Activated gamma-delta T cell (primary cell): Measurements from ENCODE around the gene AHRR.
"Not testable (repeated sequence)": the region's sequence is repeated elsewhere in the genome, so short reads cannot be mapped to it uniquely, and the experiment has no call there.

ENCODE experiments used
- DNase-seq: peaks from one replicate; lab custom pipeline; 2025; lab: John Stamatoyannopoulos, UW

The AHRR gene

DNA sequence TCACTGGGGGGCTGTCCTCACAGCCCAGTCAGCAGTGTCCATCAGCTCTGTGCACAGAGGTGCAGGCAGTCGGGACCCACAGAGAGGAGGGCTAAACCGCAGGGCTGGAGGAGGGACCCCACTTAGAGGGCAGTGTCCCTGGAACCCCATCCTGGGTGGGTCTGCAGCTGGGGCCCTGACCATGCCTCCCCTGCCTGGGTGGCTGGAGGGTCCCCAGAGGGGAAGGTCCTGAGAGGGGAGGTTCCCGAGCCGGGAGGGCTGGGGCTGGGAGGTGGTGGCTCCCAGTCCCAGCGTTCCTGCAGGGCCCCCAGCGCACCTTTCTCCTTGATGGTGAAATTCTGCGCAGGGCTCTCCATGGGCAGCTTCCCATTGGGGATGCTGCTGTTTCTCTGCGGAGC is 154.2 kb downstream of the AHRR start:
- DNase-seq = no peak

DNA sequence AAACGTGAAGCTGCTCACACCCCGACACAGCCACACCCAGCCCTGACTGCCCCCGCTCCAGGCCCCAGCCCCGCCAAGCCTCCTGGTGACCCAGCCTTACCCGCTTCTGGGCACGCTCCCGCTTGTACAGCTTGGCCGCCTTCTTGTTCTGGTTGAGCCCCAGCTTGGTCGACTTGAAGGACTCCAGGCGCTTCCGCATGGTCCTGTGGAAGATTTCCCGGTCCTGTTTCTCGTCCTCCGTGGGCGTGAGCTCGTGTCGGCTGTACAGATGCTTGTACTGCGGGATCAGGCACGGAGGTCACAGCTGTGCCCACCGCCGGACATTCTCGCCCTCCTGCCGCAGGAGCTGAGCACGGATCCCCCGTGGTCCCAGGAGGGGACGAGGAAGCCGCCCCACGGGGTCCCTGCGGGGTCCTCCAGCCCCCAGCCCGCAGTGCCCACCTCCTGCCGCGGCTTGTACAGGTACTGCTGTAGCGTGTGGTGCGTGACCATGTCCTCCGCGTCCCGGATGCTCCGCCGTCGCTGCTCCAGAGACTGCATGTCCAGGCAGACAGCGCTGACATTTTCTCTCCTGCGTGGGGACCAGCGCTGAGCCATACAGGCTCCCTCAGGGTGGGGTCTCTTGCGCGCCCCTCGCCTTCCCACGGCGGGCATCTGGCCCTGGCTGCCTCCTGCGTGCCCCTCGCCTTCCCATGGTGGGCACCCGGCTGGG is 154.7 kb downstream of the AHRR start:
- DNase-seq = no peak

DNA sequence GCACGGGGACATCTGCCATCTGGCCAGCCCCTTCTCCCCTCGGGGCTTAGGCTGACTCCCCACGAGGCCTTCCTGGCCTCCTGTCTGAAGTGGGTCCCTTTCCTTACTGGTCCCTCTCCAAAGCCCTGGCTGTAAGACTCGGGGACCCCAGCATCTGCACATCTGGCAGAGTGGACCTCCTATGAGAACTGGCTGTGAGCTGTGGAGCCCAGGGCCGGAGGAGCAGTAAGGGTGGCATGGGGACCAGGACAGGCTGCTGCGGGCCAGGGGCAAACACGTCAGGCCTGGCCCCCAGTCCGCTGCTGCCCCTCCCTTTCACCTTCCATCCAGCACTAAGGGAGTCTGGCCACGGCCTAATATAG is 155.3 kb downstream of the AHRR start:
- DNase-seq = no peak

DNA sequence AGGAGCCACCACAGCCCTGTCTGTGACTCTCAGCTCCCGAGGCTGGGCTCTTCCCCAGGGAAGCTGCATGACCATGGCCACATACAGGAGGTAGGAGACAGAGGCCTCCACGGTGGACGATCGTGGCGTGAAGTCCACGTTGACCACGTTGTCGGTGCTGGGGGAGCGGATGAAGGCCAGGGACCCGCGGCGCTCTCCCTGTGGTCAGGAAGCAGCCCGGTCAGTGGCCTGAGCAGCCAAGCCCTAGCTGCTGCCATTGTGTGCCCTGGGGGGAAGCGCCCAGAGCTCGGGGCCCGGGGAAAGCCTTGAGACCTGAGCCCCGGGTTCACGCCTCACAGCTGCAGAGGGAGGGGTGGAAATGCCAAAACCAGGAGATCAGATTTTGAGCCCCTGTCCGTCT is 155.7 kb downstream of the AHRR start:
- DNase-seq = no peak

DNA sequence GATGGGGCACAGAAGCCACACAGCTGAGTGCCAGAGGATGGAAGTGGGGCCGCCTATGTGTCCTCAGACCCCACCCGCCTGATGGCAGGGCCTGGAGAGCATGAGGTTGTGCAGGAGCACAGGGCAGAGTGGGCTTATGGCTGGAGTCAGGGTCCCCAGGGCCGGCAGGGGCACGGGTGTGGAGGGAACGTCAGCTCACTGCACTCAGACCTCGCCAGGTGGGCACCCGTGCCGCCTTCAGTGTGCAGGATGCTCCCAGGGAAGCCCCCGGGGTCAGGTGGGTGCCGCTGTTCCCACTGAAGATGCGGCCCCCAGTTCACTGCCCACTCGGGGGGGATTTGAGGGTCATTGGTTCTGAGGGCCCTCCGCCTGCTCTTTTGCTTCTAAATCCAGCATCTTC is 156.4 kb downstream of the AHRR start:
- DNase-seq = no peak

DNA sequence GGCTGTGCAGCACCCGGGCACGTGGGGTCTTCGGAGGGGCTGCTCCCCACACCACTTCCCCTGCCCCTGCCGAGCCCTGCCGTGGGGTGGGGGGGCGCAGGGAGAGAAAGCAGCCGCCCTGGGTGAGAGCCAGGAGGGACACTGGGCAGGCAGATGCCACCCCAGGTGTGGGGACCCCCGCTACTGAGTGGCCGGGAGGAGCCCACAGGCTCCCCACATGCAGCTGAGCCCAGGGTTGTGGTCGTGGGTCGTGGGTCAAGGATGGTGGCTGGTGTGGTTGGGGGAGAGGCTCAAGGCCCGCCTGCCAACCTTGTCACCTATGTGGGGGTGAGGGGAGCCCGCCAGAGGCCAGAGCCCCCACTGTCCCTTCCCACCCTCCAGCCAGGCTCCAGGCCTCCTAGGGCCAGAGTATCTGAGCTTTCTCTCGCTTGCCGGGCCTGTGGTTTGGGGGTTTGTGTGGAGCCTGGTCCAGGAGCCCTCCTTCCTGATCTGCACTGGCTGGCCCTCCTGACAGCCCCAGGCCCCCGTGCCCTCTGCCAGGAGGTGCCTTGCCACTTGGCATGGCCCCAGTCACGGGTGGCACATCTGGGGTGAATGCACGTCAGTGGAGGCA is 157.0 kb downstream of the AHRR start:
- DNase-seq = no peak

DNA sequence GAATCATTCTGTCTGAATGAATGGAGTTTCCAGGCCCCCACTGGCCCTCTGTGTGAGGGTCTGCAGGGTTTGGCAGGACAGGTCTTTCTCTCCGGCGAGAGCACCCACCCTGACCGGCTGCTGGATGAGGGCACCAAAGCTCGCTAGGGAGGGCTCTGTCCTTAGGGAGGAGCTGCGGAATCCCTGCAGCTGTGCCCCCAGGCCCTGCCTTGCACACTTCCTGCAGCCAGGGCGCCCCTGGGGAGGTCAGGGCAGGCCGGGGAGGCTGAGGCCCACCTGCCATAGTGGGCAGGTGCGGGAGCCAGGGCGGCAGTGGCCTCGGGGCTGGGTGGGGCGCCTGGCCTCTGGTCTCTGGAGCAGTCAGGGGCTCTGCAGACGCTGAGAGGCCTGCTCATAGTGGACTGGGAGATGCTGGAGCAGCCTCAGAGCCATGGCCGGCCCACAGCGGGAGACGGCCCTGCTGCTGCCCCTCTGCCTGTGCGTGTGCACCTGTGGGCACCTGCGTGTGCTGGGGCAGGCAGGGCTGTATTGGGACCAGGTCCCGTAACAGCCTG is 157.5 kb downstream of the AHRR start:
- DNase-seq = no peak

DNA sequence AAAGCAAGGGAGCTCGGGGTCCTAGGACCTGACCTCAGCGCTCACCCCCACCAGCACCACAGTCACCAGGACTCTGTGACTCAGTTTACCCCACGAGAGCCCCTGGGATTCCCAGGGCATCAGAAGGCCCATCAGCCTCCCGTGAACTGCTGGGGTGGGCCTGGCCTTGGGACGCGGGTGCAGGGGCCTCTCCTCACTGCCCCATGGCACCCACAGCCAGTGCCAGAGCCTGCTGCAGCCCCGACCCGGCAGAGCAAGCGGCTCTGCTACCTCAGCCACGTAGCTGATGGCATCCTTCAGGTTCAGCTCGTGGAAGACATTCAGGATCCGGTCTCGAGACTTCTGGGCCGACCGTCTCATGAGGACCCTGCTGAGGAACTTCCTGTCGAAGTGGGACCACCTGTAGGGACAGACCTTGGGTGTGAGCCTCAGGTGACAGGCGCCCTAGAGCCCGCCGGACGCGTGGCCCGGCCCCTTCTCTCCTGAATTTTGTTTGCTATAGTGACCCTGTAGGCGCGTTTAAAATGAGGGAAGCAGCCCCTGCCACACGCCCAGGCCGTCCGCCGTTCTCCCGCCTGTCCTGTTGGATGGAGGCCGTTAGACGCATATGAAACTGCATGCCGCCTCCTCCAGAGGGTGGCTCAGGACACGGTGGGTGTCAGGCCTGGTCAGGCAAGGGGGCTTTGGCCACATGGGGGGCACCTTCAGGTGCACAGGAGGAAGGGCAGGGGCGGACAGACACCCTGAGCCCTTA is 158.2 kb downstream of the AHRR start:
- DNase-seq = no peak

DNA sequence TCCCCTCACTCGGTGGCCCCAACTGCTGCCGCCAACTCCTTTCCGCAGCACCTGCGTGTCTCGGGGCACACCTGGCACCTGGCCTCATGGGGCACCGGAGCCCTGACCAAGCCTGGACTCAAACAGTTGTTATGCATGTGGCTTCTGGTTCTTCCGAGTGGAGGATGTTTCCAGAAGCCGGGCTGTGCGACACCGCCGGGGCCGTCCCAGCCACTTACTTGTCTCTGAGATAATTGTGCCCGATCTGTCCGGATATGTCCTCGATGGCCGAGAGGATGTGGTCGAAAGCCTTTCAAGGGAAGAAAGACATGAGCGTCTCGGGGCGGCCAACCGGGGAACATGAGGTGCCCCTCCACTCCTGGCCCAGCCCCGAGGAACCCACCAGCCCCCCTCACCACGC is 159.8 kb downstream of the AHRR start:
- DNase-seq = no peak

DNA sequence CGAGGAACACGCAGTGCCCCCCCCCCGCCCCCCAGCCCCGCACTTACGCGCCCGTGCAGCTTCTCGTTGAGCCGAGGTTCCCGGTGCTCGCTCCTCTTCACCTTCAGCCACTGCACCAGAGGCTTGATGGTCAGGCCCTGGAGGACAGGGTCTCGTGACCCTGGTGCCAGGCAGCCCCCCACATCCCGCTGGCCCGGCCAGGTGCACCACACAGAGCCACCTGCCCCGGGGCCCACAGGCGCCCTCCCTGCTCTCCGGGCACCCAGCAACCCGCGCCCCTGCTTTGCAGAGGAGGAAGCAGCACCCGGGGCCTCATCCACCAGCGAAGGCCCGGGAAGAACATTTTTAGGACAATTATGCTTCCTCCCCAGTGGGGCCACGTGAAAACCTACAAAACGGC is 160.5 kb downstream of the AHRR start:
- no peak for DNase-seq

DNA sequence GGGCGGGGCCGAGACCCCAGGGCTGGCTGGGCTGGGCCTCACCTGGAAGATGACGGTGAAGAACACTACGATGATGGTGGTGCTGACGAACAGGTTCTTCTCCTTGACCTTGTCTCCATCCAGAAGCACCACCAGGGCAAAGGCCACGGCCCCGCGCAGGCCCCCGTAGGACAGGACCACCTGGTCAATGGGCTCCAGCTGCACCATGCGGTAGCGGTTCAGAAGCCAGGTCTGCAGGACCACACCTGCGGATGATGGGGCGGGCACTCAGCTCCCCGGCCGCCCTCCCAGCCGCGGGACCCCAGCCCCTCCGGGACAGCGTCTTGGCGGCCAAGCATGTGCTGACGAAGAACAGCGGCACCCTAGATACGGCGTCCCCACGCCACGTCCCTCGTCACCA is 161.0 kb downstream of the AHRR start:
- no peak for DNase-seq

DNA sequence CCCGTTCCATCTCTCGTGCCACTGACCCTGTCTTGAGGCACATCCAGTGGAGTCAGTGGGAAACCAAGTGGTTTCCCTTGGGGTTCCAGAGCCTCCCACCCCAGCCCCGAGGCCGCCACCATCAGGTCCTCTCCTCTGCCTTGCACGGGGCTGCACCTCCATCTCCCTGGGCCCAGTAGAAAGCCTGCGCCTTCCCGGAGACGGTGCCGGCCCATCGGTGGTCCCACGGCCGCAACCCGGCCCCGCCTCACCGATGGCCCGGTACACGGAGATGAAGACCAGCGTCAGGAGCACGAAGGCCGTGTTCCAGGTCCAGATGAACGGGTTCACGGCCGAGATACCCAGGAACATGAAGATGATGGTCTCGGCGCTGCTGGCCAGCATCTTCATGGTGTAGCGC is 161.5 kb downstream of the AHRR start:
- DNase-seq = no peak

DNA sequence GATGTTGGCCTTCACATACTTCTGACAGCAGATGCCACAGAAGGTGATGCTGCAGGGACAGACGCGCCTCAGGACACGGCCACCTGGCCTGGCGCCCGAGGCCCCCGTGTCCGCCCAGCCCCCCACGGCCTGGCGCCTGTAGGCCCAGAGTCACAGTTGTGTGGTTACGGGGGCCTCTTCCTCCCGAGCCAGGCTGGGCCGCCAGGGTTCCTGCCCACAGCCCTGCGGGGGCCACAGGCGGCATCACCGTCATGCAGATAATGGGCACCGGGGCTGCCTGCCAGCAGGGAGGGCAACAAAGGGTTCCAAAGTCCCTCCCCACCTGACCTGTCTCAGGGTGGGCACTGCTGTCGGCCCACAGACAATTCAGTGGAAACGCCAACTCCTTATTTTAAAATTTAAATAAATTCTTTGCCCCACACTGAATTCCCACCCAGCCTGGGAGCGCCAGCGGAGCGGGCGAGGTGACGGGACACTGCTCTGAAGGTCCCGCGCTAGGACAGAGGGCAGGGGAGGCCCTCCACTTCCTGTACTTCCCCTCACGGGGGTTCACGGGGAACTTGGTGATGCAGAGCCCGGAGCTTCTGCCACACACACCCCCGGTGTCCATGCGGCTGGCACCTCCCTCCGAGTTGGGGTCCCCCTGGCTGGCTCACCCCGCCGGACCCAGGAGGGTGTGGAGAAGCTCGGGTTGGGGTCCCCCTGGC is 162.1 kb downstream of the AHRR start:
- no peak for DNase-seq

DNA sequence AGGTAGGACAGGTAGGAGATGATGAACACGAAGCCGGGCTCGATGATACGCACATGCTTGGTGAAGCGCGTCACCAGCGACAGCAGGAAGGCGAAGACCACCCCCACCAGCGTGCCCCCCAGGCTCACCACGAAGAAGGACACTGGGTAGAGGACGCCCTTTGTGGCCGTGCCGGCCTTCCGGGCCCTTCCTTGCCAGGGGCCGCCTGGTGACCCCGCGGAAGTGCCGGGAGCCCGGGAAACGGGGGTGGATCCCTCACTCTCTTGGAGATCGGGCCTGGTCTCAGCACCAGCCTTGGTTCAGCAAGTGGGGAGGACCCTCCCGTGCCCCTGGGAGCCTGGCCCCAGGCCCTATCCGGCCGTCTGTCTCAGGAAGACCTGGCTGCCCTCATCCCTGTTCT is 163.0 kb downstream of the AHRR start:
- DNase-seq = no peak

DNA sequence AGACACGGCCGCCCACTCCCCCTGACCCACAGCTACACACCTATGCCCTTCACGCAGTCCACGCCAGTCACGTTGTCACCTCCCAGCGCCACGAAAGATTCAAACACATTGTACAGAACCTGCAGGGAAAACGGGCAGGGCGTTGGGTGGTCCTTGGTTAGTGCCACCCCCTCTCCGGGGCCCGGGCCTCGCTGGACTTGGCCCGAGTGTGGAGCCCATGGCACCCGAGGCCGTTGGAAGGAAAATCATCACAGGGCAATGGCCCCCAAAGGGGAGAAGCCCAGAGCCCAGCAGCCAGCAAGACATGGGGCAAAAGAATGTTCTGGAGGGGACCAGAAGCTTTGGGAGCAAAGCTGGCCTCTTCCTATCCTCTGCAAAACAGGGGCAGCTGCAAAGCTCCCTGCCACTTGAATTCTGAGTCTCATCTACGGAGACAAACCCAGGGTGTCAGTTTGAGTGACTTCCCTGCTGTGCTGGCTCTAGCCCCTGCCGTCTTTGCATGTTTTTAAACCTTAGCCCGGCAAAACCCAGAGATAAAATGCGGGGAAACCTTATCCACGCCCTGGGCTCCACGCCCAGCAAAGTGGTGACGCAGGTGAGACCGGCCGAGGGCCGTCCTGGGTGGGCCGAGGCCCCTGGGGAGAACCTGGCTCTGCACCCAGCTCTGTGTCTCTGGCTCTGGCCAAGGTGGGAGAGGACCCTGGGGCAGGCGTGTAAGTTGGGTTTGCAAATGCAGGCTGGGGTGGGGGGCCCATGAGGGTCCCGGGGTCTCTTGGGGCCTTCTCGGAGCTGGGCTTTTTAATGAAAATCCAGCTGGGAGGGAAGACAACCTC is 163.8 kb downstream of the AHRR start:
- no peak for DNase-seq

DNA sequence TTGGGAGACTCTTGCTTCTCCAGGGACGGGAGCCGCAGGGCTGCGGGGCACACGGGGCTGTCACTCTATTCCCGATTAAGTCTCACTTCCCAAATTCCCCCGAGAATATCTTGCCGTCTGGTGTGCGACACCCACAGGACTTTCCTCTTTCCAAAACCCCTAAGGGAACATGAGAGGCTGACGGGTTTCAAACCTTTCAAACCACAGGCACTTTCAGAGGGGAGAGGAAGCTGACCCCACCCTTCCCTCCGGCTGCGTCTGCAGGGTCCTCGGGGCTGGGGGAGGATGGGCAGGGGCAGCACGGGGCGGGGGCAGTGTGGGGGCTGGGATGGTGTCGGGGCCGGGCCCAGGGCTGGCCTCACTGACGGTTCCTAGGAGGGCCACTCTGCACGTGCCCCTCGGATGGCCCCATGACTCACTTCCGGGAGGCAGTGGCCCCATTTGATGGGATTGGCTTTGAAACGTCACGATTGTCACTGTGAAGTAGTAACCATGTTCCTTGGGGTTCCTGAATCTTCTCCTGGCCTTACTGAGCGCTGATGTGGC is 164.5 kb downstream of the AHRR start:
- no peak for DNase-seq

DNA sequence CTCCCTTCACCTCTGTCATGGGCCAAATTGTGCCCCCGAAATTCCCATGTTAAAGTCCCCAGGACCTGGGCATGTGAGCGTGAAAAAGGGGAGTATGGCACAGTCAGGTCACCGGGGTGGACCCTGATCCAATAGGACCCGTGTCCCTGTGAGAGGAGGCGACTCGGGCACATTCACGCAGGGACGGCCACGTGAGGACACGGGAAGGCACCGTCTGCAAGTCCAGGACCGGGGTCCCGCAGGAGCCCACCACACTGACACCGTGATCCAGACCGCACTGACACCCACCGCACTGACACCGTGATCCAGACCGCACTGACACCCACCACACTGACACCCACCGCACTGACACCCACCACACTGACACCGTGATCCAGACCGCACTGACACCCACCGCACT is 165.1 kb downstream of the AHRR start:
- DNase-seq = not testable (repeated sequence)
